Stomach (tissue), 4 donors: Measurements from ENCODE around the gene SIK1.

ENCODE experiments used
- CTCF ChIP-seq, 7 experiments: fragments of 450-650 bp in 4 of 7; fragments of 200-600 bp in 3 of 7; sonication (generic) in 3 of 7; IDR thresholded peaks; one replicate each; pipeline ENCODE4 v1.5.1; 2016 to 2019; ENCODE audit warnings: antibody characterized with exemption in 7 of 7, control low read depth in 2 of 7, mild to moderate bottlenecking in 1 of 7
- EP300 ChIP-seq: sonication (generic); formaldehyde crosslinking; IDR thresholded peaks from one replicate; pipeline ENCODE4 v1.6.1; 2017; ENCODE audit warnings: antibody characterized with exemption
- POLR2A ChIP-seq, 4 donors: fragments of 450-650 bp; IDR thresholded peaks; one replicate each; pipeline ENCODE4 v1.6.1; 2016; ENCODE audit warnings: antibody characterized with exemption in 4 of 4, control low read depth in 2 of 4, mild to moderate bottlenecking in 1 of 4, moderate library complexity in 1 of 4
- POLR2AphosphoS5 ChIP-seq, 3 donors: sonication (generic); formaldehyde crosslinking; IDR thresholded peaks; one replicate each; pipeline ENCODE4 v1.6.1; 2016; ENCODE audit warnings: antibody characterized with exemption in 3 of 3

- TF ChIP-seq EP300: no peak
- no peak for TF ChIP-seq POLR2A (IDR thresholded peaks at IDR 0.05)
- no peak for TF ChIP-seq CTCF (IDR thresholded peaks at IDR 0.05)
- TF ChIP-seq POLR2AphosphoS5 (IDR thresholded peaks at IDR 0.05): no peak
Observed at GRCh38 chr21:43366656-43367055, 60.3 kb downstream of the SIK1 start.
